GM21381 (cell line): Measurements from ENCODE around the gene PBX1.

ENCODE experiments used
- ATAC-seq: cut with Tn5 transposase; IDR thresholded peaks from one replicate; pipeline ENCODE4 v1.9.1; 2021; ENCODE audit warnings: mild to moderate bottlenecking, moderate library complexity; ENCODE audit not compliant: unreplicated experiment

The PBX1 gene

DNA sequence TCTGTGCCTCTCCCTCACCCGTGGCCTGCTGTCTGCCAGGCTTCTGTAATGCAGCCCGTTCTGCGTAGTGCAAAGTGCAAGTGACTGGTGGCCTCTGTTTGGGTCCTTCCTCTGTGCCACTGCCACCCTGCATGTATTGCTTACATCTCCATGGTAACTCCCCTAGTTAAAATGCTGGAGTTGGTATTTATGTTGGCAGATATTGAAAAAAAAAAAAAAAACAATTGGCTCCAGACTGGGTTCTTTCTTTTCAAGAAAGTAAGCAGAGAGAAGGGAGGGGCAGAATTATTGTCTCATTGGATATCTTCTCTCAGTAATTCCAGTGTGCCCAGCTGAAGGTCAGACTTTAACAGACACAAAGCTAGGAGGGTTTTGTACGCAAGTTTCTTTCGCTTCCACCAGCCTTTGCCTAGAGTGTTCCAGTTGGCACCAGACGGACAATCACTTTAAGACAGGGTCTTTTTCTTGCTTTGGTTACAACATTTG, 242.3 kb downstream of the PBX1 start:
- ATAC-seq = no peak

DNA sequence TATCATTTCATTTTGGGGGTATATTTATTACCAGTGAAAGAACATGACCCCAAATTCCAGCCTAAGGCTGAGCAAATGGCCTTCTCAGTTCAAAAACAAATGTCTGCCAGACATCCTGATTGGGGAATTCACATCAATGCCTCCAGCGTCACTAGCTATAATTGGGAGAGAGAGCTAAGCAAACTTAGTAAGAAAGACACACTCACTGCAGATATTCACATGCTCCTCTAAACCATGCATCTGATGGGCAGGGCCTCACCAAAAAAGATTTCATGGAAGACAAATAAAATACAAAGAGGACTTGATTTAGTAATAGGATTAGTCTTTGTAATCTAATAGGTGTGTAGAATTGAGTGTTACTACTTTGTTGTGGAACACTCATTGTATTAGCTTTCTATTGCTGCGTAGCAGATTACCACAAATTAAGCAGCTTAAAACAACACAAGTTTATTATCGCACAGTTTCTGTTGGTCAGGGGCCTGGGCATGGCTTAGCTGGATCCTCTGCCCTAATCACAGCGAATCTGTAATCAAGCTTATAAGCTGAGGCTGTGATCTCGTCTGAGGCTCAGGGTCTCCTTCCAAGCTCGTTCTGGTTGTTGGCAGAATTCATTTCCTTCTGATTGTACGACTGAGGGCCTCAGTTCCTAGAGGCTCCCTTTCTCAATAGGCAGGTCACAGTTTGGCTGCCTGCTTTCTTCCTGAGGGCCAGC, 243.0 kb downstream of the PBX1 start:
- ATAC-seq = no peak

DNA sequence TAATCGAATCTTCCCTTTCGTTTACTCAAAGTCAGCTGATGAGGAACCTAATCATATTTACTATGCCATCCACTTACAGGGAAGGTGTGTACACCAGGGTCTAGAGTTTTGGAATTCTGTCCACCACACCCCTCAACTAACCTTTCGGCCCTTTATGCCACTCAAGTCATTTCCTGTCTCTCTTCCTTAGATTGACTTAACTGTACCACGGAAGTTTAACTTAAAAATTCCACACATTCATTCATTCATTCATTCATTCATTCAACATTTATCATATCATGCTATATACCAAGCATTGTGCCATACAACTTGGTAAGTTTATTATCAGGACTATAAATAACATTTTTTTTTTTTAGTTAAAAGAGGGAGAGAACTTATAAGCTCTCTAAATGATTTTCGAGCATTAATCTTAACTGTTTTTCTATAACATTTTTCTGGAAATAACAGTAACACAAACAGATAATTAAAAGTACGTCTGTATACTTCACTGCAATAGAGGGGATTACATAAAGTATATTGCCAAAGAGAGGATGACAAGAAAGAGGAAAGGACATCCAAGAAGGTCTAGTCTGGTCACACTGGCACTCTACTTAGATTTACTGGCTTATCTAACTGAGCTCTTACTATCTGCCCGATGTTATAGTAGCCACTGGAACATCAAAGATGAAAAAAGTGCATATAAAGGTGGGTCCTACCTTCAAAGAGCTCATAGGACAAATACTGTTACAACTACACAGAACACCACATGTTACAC, 243.7 kb downstream of the PBX1 start:
- ATAC-seq = no peak

DNA sequence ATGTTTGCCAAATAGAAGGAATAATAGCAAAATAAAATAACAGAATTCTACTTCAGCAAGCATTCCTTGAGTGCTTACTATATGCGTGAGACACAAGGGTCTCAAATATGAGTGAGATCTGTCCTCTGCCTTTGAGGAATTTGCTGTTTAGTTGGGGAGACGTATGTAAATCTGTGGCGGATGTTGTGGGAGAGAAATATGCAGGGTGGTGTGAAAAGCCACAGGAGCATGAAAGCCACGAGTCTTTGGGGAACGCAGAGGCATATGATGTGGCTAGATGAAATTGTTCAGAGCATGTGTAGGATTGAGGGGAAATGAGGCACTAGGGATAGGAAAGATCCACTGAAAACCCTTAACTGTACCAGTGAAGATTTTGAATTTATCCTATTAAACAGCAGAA, 244.4 kb downstream of the PBX1 start:
- ATAC-seq = no peak

DNA sequence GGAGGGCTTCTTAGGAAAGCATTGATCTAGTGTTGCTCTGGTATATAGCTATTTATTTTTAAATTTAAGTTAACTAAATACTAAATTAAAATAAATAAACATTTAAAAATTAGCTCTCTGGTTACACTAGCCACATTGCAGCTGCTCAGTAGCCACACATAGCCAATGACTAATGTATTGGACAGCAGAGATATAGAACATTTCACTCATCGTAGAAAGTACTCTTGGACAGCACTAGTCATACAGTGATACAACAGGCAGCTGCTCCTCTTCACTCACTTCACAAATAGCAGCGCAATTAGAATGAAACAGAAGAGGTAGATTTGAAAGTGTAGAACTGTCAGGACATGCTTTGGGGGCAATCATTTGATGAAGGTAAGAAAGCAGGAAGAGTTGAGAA, 245.4 kb downstream of the PBX1 start:
- ATAC-seq = no peak

DNA sequence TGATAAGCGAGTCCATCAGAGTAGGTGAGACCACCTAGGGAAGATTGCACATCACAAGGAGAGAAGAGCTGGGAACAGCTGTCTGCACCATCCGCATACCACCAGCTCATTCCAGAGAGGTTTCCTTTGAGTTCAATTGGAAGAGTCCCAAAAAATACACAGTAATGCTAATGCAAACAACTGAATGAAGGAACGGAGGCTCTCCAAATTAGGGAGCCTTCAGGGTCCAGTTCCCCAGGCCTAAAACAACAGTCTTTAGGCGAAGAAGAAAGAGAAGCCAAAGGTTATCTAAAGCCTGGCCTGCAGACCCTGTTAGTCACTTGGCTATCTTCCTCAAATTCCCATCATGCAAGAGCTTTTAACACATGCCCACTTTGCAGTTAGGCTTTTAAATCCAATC, 246.4 kb downstream of the PBX1 start:
- no peak for ATAC-seq

DNA sequence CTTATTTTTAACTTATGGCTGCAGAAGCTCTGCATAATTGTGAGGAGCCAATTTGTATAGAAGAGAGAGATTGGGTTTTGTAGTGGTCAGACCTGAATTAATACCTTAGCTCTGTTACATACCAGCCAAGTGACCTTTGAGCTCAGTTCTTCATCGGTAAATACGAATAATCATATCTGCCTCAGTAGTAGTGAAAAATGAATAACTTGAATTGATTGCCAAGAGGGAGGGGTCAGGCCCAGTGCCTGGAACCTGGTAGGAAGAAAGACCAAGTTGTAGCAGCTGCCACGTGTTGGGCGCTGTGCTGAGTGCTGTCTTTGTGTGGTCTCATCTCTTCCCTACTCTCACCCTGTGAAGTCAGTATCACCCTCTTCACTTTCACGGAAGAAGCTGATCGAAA, 247.5 kb downstream of the PBX1 start:
- no peak for ATAC-seq

DNA sequence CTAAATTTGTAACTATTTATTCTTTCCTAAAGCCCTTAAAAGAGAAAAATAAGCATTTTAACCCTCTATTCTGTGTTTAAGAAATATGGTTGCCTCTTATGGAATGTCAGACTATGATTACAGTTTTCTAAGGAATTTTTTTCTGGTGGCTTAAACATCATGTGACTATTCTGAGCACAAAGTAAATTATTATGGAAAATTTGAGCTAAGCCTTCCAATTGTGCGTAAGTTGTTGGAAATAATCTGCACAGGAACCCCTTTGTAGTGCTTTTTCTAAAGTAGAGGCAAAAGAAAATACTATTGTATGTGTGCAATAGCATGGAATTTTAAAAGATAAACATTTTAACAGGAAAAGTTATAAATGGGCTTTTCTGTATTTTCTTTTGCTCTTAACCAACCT, 254.8 kb downstream of the PBX1 start:
- ATAC-seq = no peak

DNA sequence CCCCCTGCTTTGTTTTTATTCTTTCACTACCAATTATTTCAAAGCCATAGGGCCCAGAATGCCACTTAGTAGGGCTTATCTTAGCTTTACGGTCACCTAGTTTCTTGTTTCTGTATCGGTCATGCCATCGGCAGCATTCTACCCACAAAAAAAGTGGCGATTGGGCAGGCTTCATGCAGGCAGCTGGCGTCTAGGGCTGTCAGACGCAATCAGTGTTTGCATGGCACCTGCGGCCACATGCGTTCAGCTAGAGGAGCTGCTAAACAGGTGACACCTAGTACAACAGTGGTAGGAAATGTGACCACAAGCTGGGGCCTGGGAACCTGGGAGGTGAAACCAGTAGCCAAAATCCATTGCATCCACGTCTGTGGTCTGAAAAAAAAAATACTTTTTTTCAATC, 262.7 kb downstream of the PBX1 start:
- no peak for ATAC-seq

DNA sequence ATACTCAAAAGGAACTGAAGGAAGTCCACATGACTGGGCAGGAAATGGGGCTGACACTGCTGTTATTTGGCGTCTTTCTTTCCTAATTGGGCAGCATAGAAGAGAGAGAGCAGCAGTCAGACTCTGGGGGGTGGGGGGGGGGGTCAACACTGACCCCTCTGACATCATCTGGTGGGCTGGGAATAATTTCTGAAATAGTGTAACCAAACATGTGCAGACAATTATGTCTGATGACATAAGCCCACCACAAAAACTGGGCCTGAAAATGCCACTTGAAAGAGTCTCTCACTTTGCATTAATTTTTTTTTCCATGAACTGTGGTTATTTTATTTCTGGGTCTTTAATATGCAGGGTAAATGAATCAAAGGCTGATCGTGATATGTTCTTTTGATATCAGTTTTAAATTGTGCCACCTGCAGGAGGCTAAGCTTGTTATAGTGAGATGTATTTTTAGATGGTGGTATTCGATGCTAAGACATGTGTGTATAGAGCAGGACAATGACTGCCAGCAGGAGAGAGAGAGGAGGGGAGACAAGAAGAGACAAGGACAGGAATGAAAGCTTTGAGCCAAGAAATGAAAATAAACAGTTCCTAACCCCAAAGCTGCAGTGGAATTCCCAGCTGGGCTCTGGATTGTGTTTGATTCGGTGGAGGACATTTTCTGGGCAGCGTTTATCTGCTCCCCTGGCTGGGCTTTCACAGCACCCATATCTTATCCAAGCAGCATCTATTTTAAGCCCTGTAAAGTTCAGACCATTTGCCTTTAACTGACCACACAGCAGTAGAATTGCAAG, 264.7 kb downstream of the PBX1 start:
- ATAC-seq = no peak

DNA sequence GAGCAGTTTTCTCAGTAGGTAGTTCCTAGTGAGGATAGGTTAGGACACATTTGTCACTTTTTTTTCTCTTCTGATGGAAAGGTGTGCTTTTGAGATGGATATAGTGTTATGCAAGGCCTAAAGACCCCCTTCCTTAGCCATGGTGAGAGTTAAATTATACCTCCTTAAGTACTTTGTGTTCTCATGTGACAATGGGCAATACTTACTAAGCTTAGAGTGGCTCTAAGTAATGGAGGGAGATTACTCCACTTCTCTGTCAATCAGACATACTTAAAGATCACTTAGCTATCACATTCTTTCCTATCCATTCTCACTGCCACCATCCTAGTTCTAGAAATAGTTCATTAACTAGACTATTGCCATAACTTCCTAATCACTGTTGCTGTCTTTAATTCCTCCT, 265.6 kb downstream of the PBX1 start:
- no peak for ATAC-seq

DNA sequence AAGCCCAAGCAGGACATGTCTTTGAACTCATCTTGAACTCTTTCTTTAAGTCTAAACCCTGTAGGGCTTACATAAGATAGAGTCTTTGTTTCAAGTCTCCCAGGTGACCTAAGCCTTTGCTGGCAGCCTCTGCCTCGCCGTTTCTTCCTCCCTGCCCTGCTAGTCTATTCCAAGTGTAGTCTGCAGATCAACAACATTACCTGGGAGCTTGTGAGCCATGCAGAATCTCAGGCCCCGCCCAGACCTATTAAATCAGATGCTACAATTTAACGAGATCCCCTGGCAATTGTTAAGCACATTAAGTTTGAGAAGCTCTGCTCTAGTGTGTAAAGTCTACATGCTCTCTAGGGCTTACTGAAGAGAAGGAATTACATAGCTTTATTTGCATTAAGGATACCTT, 271.6 kb downstream of the PBX1 start:
- ATAC-seq = no peak

DNA sequence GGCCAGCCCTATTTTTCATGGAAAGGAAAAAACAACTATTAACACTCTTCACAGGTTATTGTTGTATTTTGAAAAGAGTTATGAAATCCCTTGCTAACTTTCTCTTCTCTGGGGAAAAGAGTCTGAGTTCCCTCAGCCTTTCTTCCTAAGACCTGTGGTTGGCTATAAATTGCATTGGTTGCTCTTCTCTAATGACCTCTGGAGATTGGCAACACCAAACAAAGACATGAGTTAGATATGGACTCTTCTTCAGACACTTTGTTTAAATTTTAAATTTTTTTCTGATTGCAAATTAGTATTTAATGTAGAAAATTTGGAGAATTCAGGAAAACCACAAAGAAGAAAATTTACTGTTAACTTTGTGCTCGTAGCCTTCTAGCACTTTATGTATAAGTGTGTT, 275.7 kb downstream of the PBX1 start:
- ATAC-seq = no peak

DNA sequence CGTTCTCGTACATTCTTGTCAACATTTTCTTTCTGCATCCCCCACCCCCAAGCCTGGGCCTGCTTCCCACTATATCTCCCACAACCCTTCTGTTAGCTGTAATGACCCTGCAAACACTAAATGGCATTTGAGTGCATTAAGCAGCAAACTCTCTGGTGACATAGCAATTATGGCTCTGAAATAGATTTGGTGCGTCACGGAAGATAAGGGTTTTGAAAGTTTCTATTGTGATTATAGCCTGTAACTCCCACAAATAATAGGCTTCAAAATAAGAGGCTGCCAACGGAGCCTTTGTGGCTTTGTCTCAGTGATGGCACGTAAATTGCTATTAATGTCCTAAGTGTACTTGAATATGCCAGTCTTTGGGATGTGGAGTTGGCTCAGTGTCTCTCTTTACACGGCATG, 277.6 kb downstream of the PBX1 start:
- ATAC-seq = no peak

DNA sequence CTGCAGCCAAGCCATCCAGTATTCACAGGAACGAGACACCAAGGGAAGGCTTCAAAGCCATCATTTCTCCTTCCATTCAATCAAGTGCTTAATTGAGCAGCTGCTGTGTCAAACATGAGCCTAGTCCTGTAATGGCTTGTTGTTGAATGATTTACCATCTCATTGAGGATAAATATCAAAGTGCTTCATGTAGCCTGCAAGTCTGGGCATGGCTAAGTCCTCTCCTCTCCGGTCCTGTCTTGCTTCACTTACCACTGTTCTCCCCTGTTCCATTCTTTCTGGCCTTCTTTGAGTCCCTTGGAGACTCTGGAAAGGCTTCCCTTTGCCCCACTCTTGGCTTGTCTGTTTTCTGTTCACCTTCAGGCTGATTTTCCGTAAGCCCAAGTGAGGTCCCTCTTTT, 279.8 kb downstream of the PBX1 start:
- no peak for ATAC-seq

DNA sequence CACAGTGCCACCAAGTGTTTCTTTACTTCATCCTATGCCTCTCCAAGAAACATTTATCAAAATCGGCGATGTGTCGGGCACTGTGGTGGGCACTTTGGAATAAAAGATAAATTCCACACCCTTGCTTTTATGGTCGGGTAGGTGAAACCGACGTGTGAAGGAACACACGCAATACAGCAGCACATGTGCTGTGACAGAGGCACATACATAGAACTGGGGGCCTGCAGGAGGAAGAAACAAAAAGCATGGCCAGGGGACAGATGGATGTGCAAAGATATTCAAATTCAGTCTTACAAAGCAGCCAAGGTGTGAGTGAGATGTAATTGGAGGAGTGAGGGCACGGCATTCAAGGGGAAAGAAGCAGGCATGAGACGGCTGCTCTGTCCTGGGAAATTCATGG, 282.0 kb downstream of the PBX1 start:
- ATAC-seq = no peak

DNA sequence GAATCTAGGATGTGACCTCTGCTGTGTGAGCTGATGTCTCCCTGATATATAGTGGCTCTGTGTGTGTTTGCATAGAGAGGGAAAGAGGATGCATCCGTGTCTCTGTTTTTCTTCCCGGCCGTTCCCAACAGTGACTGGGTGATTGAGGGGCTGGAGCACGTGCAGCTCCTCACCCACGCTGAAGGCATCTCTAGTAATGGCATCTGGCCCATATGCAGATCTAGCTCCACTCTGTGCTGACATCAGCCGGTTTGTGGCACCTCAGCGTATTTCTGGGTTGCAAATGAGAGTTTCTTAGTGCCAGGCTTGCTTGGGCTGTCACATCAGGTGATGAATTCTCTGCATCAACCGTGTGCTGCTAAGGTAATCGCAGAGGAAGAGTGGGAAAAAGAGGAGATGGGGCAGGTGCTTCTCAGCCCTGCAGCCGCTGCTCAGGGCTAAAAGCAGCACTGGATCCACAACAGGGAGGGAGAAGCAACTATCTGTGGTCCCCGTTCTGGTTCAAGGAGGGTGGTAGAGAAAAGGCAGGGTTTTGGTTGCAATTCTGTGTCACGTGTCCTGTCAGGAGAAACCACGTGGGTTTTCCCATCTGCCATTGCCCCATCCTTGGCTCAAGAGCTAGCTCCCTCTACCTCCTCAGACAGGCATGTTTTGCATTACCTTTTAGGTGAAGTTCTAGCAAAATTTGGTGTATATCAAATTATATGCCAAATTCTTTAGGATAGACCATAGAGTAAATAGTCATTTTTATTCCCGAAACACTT, 282.9 kb downstream of the PBX1 start:
- ATAC-seq = no peak

DNA sequence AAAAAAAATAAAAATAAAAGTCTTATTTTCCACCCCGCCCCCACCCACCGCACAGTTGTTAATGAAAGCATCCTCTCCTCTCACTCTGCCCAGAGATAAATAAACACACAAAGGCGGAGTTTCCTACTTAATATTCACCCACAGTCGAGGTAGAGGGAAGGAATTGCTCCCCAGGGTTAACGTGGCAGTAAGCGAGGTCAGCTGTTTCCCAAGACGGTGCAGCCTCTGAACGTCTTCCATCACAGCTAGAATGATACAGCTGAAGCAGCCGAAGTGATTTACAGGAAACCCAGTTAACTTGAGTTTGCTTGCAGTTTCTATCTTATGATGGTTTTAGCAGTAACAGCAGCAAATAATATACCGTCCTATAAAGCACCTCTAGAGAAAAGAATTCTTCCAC, 283.9 kb downstream of the PBX1 start:
- ATAC-seq = no peak

DNA sequence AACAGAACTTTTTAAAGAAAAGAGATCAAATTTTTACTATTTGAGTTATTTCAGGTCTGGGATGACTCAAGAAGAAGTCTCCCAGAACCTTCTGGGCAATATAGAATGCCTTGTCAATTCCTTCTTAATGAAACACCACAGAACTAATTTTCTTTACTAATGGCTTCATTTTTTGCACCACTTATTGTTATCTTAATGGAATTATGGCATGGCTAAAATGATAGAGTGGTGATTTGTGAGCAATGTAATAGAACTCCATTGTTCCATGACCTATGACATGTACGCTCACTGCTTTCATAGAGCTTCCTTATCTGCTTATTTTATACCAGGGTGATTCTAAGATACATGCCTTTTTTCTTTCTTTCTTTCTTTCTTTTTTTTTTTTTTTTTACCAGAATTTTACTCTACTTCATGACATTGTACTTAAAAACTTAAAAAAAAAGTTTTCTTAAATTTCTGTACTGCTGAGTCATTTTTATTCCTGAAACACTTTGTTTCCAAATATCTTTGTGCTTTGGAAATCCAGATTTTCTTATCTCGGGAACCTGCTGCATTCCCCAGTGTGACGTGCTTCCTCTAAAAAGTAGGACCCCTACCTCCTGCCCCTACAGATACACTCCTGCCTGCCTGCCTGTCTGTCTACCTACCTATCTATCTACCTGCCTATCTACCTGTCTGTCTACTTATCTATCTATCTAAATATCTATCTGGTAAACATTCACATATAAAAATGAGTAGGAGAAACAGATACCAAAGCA, 284.9 kb downstream of the PBX1 start:
- no peak for ATAC-seq
